GM21381 (cell line): ENCODE data around the gene TBX6.

Experiments used
- ATAC-seq: cut with Tn5 transposase; IDR thresholded peaks from one replicate; pipeline ENCODE4 v1.9.1; 2021; ENCODE audit warnings: mild to moderate bottlenecking, moderate library complexity; ENCODE audit not compliant: unreplicated experiment

TBX6 gene

GRCh38 chr16:30087181-30087898 lies 4.4 kb downstream of the TBX6 start:
- ATAC-seq = no peak

GRCh38 chr16:30086291-30087140 lies 5.2 kb downstream of the TBX6 start:
- no peak for ATAC-seq

GRCh38 chr16:30085820-30086219 lies 5.9 kb downstream of the TBX6 start:
- ATAC-seq = no peak

GRCh38 chr16:30085247-30085646 lies 6.5 kb downstream of the TBX6 start:
- no peak for ATAC-seq

GRCh38 chr16:30084816-30085159 lies 6.9 kb downstream of the TBX6 start:
- no peak for ATAC-seq

GRCh38 chr16:30084096-30084815 lies 7.5 kb downstream of the TBX6 start:
- ATAC-seq = no peak

GRCh38 chr16:30083216-30084055 lies 8.3 kb downstream of the TBX6 start:
- ATAC-seq = no peak

GRCh38 chr16:30082545-30083090 lies 9.1 kb downstream of the TBX6 start:
- no peak for ATAC-seq

- no peak for ATAC-seq
Observed at GRCh38 chr16:30079480-30079879, 12.2 kb downstream of the TBX6 start.

- no peak for ATAC-seq
Observed at GRCh38 chr16:30078744-30079143, 13.0 kb downstream of the TBX6 start.

GRCh38 chr16:30077656-30078055 lies 14.1 kb downstream of the TBX6 start:
- ATAC-seq = no peak

GRCh38 chr16:30076276-30076791 lies 15.4 kb downstream of the TBX6 start:
- peak; percentile 30 for ATAC-seq

- ATAC-seq = peak; percentile 77
Observed at GRCh38 chr16:30075503-30076275, 16.0 kb downstream of the TBX6 start, which contains the start of gene PPP4C. Gene PPP4C (plus strand): TSS chr16:30075994. CDS start chr16:30076378, 384 bp downstream.

- no peak for ATAC-seq
Observed at GRCh38 chr16:30070490-30070889, 21.2 kb downstream of the TBX6 start.

GRCh38 chr16:30069611-30070462 lies 21.9 kb downstream of the TBX6 start:
- no peak for ATAC-seq

GRCh38 chr16:30068750-30069610 lies 22.7 kb downstream of the TBX6 start:
- no peak for ATAC-seq

- no peak for ATAC-seq
Observed at GRCh38 chr16:30068333-30068732, 23.4 kb downstream of the TBX6 start.

- no peak for ATAC-seq
Observed at GRCh38 chr16:30067584-30067916, 24.2 kb downstream of the TBX6 start.
